ENCODE results near the gene NTM. TPM values are rescaled to one million over a fixed set of nuclear protein-coding genes. Genes with fewer than 3 reads are reported as not detected.

The NTM gene
- total RNA-seq, 1 donor from 2014 or later, result 4.3 TPM

GRCh38 chr11:131938351-131938751 is 567.9 kb downstream of the NTM start:
- H3K9me3 Mint-ChIP-seq (ENCODE audit: low read depth), result no peaks in the 10 kb centered on the region
- no peaks in the 10 kb centered on the region for H3K4me1 Mint-ChIP-seq (ENCODE audit: low read depth)
- H3K4me3 Mint-ChIP-seq (ENCODE audit: low read depth), result no peak overlapping the region
- peaks cover 36% of the 10 kb centered on the region for H3K27me3 Mint-ChIP-seq
- TF ChIP-seq CTCF (IDR thresholded peaks at IDR 0.05; ENCODE audit: unreplicated experiment), result no peak
- no peaks in the 10 kb centered on the region for H3K36me3 Mint-ChIP-seq (ENCODE audit: insufficient read depth)
- no peak for DNase-seq (ENCODE audit: low spot score, unreplicated experiment)
- no peak overlapping the region for H3K27ac Mint-ChIP-seq

GRCh38 chr11:131940126-131940525 is 569.7 kb downstream of the NTM start:
- TF ChIP-seq CTCF (IDR thresholded peaks at IDR 0.05; ENCODE audit: unreplicated experiment), result no peak
- H3K4me1 Mint-ChIP-seq (ENCODE audit: low read depth), result no peaks in the 10 kb centered on the region
- H3K36me3 Mint-ChIP-seq (ENCODE audit: insufficient read depth), result no peaks in the 10 kb centered on the region
- peaks cover 44% of the 10 kb centered on the region for H3K27me3 Mint-ChIP-seq
- no peaks in the 10 kb centered on the region for H3K9me3 Mint-ChIP-seq (ENCODE audit: low read depth)
- no peak for DNase-seq (ENCODE audit: low spot score, unreplicated experiment)
- H3K4me3 Mint-ChIP-seq (ENCODE audit: low read depth), result no peak overlapping the region
- no peak overlapping the region for H3K27ac Mint-ChIP-seq

GRCh38 chr11:131942878-131943277 is 572.5 kb downstream of the NTM start:
- Mint-ChIP-seq H3K27me3 (peaks cover 50% of the 10 kb centered on the region), H3K27ac (no peak overlapping the region), H3K9me3 (ENCODE audit: low read depth) (no peaks in the 10 kb centered on the region), H3K36me3 (ENCODE audit: insufficient read depth) (no peaks in the 10 kb centered on the region), H3K4me3 (ENCODE audit: low read depth) (no peak overlapping the region), H3K4me1 (ENCODE audit: low read depth) (no peaks in the 10 kb centered on the region)
- no peak for DNase-seq (ENCODE audit: low spot score, unreplicated experiment)
- TF ChIP-seq CTCF (IDR thresholded peaks at IDR 0.05; ENCODE audit: unreplicated experiment), result no peak

- peaks cover 47% of the 10 kb centered on the region for H3K27me3 Mint-ChIP-seq
These were observed 572.9 kb downstream of the NTM start for GRCh38 chr11:131943295-131943694.

GRCh38 chr11:131944736-131945135 is 574.3 kb downstream of the NTM start:
- Mint-ChIP-seq H3K4me1 (ENCODE audit: low read depth) (no peaks in the 10 kb centered on the region), H3K27ac (no peak overlapping the region), H3K36me3 (ENCODE audit: insufficient read depth) (no peaks in the 10 kb centered on the region), H3K4me3 (ENCODE audit: low read depth) (no peak overlapping the region), H3K9me3 (ENCODE audit: low read depth) (no peaks in the 10 kb centered on the region), H3K27me3 (peaks cover 33% of the 10 kb centered on the region)
- no peak for TF ChIP-seq CTCF (IDR thresholded peaks at IDR 0.05; ENCODE audit: unreplicated experiment)
- no peak for DNase-seq (ENCODE audit: low spot score, unreplicated experiment)

More at GRCh38 chr11:131943295-131943694, 572.9 kb downstream of the NTM start:
- no peaks in the 10 kb centered on the region for H3K4me1 Mint-ChIP-seq (ENCODE audit: low read depth)
- H3K4me3 Mint-ChIP-seq (ENCODE audit: low read depth), result no peak overlapping the region
- H3K9me3 Mint-ChIP-seq (ENCODE audit: low read depth), result no peaks in the 10 kb centered on the region
- peak overlapping the region; percentile 7 for H3K27ac Mint-ChIP-seq
- DNase-seq (ENCODE audit: low spot score, unreplicated experiment), result no peak
- H3K36me3 Mint-ChIP-seq (ENCODE audit: insufficient read depth), result no peaks in the 10 kb centered on the region
- TF ChIP-seq CTCF (IDR thresholded peaks at IDR 0.05; ENCODE audit: unreplicated experiment), result no peak
